WTC11 (cell line): ENCODE results near the gene RCAN1.

ENCODE experiments used
- CBFB ChIP-seq: sonication (generic); formaldehyde crosslinking; IDR thresholded peaks from 2 replicates; pipeline ENCODE4 v1.8.1; 2022; ENCODE audit warnings: mild to moderate bottlenecking, low read depth, missing genetic modification reagents
- TCF7 ChIP-seq: sonication (generic); formaldehyde crosslinking; IDR thresholded peaks from 2 replicates; pipeline ENCODE4 v1.8.0; 2022; ENCODE audit warnings: mild to moderate bottlenecking, low read depth, missing genetic modification reagents, moderate library complexity
- TEAD4 ChIP-seq: sonication (generic); formaldehyde crosslinking; IDR thresholded peaks from 2 replicates; pipeline ENCODE4 v1.8.0; 2022; ENCODE audit warnings: mild to moderate bottlenecking, missing genetic modification reagents
- ZNF121 ChIP-seq: sonication (generic); formaldehyde crosslinking; IDR thresholded peaks from 2 replicates; pipeline ENCODE4 v1.8.0; 2023; ENCODE audit warnings: missing genetic modification reagents
- ZNF138 ChIP-seq: sonication (generic); formaldehyde crosslinking; conservative IDR thresholded peaks from 2 replicates; pipeline ENCODE4 v1.8.1; 2022; ENCODE audit warnings: mild to moderate bottlenecking, moderate library complexity, missing genetic modification reagents
- TF ChIP-seq, protein P1 (sequence below): fragments of 200-600 bp; IDR thresholded peaks from 2 replicates; pipeline ENCODE4 v1.8.0; 2022; ENCODE audit warnings: antibody characterized with exemption
- TF ChIP-seq, protein P2 (sequence below): sonication (generic); formaldehyde crosslinking; IDR thresholded peaks from 2 replicates; pipeline ENCODE4 v1.8.1; 2023; ENCODE audit warnings: mild to moderate bottlenecking, missing genetic modification reagents, moderate library complexity
- TF ChIP-seq, protein P3 (sequence below): sonication (generic); formaldehyde crosslinking; IDR thresholded peaks from 2 replicates; pipeline ENCODE4 v1.8.0; 2022; ENCODE audit warnings: mild to moderate bottlenecking, missing genetic modification reagents
- TF ChIP-seq, protein P4 (sequence below): sonication (generic); formaldehyde crosslinking; IDR thresholded peaks from 2 replicates; pipeline ENCODE4 v1.8.1; 2022; ENCODE audit warnings: low read depth, missing genetic modification reagents, borderline replicate concordance

DNA sequence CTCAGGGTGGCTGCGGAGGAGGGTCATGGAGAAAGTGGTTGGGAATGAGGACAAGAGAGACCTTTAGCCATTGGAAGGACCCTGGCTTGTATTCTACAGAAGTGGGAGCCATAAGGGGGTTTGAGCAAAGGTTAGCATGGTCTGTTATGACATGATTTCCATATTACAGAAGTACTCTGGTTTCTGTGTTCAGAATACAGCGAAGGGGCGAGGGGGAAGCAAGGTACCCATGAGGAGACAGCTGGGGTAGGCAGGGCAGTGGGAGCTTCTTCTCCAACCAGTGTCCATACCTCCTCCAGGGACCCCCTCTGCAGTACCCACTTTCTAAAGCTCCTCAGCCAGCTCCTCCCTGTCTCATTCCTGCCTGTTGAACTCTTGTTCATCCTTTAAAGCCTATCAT lies 81.0 kb downstream of the RCAN1 start:
- TF ChIP-seq, protein P1, sequence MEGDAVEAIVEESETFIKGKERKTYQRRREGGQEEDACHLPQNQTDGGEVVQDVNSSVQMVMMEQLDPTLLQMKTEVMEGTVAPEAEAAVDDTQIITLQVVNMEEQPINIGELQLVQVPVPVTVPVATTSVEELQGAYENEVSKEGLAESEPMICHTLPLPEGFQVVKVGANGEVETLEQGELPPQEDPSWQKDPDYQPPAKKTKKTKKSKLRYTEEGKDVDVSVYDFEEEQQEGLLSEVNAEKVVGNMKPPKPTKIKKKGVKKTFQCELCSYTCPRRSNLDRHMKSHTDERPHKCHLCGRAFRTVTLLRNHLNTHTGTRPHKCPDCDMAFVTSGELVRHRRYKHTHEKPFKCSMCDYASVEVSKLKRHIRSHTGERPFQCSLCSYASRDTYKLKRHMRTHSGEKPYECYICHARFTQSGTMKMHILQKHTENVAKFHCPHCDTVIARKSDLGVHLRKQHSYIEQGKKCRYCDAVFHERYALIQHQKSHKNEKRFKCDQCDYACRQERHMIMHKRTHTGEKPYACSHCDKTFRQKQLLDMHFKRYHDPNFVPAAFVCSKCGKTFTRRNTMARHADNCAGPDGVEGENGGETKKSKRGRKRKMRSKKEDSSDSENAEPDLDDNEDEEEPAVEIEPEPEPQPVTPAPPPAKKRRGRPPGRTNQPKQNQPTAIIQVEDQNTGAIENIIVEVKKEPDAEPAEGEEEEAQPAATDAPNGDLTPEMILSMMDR: no peak
- TF ChIP-seq TCF7 (CRISPR knock-in tag) (no peak), ZNF138 (CRISPR knock-in tag) (no peak), ZNF121 (CRISPR knock-in tag) (no peak), CBFB (no peak), TEAD4 (CRISPR knock-in tag) (no peak)
- TF ChIP-seq, protein P2, sequence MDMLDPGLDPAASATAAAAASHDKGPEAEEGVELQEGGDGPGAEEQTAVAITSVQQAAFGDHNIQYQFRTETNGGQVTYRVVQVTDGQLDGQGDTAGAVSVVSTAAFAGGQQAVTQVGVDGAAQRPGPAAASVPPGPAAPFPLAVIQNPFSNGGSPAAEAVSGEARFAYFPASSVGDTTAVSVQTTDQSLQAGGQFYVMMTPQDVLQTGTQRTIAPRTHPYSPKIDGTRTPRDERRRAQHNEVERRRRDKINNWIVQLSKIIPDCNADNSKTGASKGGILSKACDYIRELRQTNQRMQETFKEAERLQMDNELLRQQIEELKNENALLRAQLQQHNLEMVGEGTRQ (CRISPR knock-in tag): no peak
- TF ChIP-seq, protein P3, sequence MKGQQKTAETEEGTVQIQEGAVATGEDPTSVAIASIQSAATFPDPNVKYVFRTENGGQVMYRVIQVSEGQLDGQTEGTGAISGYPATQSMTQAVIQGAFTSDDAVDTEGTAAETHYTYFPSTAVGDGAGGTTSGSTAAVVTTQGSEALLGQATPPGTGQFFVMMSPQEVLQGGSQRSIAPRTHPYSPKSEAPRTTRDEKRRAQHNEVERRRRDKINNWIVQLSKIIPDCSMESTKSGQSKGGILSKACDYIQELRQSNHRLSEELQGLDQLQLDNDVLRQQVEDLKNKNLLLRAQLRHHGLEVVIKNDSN (CRISPR knock-in tag): no peak
- TF ChIP-seq, protein P4, sequence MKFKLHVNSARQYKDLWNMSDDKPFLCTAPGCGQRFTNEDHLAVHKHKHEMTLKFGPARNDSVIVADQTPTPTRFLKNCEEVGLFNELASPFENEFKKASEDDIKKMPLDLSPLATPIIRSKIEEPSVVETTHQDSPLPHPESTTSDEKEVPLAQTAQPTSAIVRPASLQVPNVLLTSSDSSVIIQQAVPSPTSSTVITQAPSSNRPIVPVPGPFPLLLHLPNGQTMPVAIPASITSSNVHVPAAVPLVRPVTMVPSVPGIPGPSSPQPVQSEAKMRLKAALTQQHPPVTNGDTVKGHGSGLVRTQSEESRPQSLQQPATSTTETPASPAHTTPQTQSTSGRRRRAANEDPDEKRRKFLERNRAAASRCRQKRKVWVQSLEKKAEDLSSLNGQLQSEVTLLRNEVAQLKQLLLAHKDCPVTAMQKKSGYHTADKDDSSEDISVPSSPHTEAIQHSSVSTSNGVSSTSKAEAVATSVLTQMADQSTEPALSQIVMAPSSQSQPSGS (CRISPR knock-in tag): no peak
